HT1080 (cell line): Measurements from ENCODE around the gene TIGD6. TPM values are rescaled to one million over a fixed set of nuclear protein-coding genes. Genes with fewer than 3 reads are reported as not detected.
A peak's percentile ranks its signal among the peaks of the same experiment; 100 is the strongest.
"Not testable (repeated sequence)": the region's sequence is repeated elsewhere in the genome, so short reads cannot be mapped to it uniquely, and the experiment has no call there.

Experiments
- DNase-seq: peaks from one replicate; pipeline ENCODE4 v3.0.0-alpha.2; 2015; ENCODE audit warnings: low read depth
- polyA plus RNA-seq, 2 experiments: library from polyadenylated mRNA; depleted of rRNA; stranded (reverse); fragments of >200 nt; gene quantifications; 2 replicates each; pipeline ENCODE4 v1.2.3, GENCODE V29; 2015
- total RNA-seq: library from RNA; depleted of rRNA; stranded (reverse); fragments of >200 nt; shearing (Covaris generic); gene quantifications from 2 replicates; pipeline ENCODE4 v1.2.3, GENCODE V29; 2014; rRNA removed

The TIGD6 gene
- total RNA-seq, result 3.5 and 4.0 TPM in 2 replicates
- 5.1 and 6.2 TPM in 2 replicates for polyA plus RNA-seq (2015; cell fraction: cytosol; rRNA removed)
- polyA plus RNA-seq (2015; cell fraction: nucleus; rRNA removed), result 5.0 and 7.3 TPM in 2 replicates

DNA sequence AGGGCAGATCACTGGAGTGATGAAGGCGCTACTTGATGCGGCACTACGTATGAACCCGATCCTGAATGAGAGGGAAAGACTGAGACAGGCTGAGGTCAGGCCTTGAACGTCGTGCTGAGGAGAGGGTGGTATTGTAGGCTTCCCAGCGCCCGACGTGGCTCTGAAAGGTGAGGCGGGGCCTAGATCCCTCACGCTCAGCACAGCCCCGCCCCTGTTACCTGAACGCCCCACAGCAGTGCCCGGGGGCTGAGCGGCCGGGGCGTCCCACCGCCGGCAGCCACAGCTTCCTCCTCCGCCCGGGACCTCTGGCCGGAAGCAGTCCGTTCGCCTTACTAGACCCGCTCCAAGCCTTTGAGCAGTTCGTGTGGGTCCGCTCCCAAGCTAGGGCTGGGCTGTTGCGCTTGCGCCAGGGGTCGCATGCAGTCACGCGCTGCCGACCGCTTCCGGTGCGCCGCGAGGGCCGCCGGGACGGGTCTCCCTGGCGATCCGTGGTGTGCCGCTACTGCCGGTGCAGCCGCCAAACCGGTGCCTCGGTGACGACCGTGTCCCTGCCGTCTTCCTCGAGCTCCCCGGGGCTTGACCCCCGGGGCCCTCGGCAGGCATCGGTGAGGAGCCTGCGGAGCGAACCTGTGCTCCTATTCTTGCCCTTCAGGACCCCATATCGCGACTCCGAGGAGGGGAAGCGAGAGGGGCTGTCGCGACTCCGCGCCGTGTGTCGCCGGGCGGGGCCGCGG lies at the start of gene TIGD6, which contains the start of gene HMGXB3:
Gene TIGD6, minus strand, starts transcription at position 399 of the 734 bp plus-strand sequence. CDS start 4,306 bp downstream, outside the sequence.
Gene HMGXB3, plus strand, starts transcription at position 484 of the 734 bp plus-strand sequence. CDS start 4,114 bp downstream, outside the sequence.
- DNase-seq, result peak; percentile 97

DNA sequence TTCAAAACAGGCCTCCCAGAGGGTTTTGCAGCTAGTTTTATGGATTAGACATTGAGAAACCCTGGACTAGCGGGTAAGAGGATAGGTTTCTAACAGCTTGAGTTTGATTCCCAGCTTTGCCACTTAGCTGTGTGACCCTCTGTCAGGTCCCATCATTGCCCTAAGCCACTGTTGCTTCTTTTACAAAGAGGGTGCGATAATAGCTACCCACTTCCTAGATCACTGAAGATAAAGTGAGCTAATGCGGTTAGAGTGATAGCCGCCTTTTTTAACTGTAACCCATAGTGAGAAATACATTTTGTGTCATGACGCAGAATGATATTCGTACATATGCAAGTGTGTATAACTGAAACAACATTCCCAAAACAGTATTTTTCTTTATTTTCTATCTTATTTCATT lies 45.6 kb upstream of the TIGD6 start:
- no peak for DNase-seq

DNA sequence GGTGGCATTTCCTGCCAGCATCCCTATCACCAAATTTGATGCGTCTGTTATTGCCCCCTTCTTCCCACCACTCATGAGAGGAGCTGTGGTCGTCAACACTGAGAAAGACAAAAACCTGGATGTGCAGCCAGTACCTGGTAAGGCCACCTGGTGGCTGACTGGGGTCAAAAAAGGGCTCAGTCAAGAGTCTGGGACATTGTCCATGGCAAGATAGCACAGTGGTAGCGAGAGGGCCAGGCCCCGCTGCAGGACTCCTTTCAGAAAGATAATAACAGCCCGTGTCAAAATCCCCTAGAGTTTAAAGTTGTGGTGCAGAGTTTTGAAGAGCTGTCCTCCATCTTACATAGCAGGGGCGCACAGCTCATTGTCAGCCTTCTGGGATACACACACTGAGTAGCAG lies 45.1 kb upstream of the TIGD6 start:
- no peak for DNase-seq

DNA sequence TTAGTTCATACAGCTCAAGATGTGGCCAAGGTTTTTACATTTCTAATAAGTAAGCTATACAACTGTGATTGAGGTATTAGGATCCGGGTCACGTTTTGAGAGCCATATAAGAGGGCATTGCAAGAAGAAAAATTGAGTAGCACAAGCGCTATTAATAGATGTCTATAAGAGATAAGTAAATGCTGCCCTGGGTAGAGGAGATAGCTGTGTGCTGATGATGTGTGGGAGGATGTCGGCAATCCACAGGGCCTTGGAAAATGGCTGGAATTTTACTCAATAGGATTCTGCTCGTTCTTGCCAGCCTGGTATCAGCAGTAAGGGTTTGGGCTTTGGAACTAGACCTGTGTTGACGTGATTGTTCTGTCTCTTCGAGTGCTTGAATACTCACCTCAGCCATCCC lies 44.3 kb upstream of the TIGD6 start:
- no peak for DNase-seq

DNA sequence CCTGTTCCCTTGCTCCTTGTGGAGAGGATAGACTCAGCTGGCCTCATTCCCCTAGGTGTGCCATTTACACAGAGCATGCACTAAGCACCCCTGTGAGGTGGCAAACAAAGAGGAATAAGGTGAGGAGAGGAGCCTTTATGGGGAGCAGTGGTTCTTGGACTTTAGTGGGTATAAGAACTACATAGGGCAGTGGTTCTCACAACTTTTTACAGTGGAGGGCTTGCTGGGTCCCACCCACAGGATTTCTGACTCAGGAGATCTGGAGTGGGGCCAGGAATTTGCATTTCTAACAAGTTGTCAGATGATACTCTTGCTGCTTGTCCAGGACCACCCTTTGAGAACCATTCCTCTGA lies 43.9 kb upstream of the TIGD6 start:
- peak; percentile 82 for DNase-seq

DNA sequence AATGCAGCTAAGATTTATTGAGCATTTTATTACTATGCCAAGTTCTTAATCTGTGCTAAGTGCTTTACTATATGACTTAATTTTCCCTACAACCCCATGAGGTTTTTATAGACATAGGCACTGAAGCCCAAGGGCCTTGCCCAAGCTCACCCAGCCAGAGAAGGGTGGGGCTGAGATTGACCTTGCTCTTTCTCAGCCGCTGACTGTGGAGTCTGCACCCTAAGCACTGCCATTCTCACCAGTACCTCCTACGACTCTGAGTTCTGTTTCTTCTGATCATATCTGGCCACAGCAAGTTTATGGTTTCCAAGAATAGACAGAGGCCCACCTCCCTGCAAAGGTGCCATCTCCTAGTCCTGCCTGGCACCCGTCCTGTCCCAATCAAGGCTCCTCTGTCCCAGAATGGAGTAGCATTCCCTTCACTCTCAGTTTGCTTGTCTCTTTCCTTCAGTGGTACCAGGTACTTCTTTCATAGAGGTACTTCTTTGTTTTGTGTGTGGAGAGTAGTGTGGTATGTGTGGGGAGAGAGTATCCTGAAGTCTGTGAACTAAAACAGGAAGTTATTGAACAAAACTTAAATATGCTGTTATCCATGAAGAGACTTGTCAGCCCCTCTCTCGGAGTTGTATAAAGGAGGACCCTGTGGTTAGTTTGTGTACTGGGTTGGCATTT lies 43.3 kb upstream of the TIGD6 start:
- no peak for DNase-seq

DNA sequence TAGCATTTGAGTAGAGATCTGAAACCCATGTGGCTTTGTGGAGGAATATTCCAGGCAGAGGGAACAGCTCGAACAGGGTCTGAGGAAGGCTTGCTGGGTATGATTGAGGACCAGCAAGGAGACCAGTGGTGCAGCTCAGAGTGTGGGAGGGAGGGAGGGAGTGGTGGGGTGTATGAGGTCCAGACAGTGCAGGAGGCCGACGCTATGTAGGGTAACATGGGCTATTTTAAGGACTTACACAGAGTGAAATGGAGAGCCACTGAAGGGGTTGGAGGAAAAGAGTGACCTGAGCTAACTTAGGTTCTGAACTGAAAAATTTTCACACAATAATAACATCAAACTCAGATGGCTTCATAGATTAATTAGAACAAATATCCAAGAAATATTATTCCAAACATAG lies 42.0 kb upstream of the TIGD6 start:
- DNase-seq, result no peak

DNA sequence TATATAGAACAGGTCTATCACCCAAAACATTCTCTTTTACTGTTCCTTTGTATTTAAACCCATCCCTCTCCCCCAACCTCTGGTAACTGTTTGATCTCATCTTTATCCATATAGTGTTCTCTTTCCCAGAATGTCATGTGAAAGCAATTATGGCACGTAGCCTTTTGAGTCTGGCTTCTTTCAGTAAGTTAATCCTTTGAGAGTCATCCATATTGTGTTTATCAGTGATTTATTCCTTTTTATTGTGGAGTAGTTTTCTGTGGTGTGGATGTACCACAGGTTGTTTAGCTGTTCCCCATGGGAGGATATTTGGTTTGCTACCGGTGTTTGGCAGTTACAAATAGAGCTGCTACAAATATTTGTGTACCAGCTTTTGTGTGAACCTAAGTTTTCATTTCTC lies 38.1 kb upstream of the TIGD6 start:
- DNase-seq, result no peak

DNA sequence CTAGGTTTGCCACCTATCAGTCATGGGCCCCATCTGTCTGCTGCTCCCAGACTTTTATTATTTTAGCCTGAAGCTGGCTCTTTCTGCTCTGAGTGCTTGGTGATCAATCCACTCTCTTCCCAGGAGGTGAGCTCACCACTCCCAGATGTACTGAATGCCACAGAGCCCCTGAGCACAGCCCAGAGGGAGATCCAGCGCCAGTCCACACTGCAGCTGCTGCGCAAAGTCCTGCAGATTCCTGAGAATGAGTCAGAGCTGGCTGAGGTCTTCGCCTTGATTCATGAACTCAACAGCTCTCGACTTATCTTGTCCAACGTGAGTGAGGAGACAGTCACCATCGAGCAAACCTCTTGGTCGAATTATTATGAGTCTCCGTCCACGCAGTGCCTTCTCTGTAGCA lies 36.1 kb upstream of the TIGD6 start:
- DNase-seq, result peak; percentile 99

DNA sequence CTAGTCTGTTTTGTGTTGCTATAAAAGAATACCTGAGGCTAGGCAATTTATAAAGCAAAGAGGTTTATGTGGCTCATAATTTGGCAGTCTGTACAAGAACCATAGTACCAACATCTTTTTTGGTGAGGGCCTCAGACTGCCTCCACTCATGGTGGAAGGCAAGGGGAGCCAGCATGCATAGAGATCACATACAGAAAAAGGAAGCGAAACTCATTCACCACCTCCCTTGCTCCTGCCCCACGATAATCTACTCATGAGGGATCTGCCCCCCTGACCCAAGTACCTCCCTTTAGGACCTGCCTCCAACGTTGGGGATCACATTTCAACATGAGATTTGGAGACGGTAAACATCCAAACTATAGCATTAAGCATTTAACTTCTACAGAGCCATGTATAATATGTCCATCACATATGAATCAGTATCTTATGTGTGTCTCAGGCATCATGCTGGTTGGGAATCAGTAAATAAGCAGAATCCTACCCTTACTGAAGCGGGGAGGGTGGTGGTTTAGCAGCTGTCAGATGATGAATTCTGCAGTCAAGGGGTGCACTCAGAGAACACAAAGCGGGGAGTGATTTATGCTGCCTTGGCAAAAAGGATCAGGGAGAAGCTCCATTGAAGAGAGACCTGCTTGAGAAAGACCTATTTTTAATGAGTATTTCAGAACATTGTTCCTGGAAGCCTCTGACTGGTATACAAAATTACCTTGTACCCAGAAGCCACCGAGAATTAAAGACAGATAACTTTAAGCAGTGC lies 34.9 kb upstream of the TIGD6 start:
- DNase-seq, result no peak

DNA sequence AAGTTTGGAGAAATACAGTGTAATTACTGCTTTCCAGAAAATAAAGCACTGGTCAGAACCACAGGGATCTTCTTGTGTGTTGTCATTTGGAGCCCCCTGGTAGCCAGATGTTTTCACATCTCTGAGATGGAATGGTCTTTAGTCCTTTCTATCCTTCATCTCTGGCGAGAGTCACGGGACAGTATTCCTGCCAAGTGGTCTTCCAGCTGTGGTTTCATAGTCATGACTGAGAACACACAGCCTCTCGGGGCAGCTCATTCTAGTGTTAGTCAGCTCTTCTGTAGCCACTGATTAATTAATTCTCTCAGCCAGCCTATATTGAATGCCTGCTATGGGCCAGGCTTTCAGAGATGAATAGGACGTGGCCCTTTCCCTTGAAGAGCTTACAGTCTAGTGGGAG lies 34.2 kb upstream of the TIGD6 start:
- peak; percentile 76 for DNase-seq

DNA sequence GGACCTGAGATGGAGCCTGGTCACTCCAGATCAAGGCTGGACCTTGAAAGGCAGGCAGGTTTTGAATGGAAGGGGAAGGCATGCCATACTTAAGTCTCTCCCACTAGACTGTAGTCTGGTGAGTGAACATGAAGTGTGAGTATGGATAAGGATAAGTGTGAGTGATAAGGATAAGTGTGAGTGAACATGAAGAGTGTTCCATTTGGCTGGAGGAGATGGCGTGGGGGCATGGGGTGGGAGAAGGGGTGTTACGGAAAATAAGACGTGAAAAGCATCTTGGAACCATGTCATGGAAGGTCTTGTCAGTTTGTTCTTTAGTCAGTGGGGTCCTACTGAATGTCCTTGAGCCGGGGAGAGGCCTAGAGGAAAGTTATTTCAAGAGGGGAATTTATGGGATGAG lies 32.9 kb upstream of the TIGD6 start:
- DNase-seq, result no peak

DNA sequence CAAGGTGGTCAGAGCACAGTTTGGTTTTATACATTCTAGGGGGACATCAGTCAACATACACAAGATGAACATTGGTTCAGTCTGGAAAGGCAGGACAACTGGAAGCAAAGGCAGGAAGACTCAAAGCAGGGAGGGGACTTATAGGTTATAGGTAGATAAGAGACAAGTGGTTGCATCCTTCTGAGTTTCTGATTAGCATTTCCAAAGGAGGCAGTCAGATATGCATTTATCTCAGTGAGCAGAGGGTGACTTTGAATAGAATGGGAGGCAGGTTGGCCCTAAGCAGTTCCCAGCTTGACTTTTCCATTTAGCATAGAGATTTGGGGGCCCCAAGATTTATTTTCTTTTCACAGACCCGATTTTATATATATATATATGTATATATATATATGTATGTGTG lies 27.6 kb upstream of the TIGD6 start:
- not testable (repeated sequence) for DNase-seq

DNA sequence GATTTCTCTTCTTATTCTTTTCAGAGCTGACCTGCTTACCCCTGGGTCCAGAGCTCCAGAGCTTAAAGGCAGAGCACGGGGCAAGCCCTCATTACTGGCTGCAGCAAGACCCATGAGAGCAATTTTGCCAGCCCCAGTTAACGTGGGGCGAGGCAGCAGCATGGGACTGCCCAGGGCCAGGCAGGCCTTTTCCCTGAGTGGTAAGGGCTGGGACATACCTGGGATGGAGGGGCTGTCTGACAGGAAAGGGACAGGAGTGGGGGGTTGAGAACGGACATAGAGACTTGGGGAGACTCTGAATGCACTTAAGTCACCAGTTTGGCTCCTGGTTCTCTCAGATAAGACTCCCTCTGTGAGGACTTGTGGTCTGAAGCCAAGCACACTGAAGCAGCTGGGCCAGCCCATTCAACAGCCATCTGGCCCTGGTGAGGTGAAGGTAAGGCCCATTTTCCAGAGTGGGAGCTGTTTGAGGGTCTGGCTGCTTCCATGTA lies 26.3 kb upstream of the TIGD6 start:
- no peak for DNase-seq

DNA sequence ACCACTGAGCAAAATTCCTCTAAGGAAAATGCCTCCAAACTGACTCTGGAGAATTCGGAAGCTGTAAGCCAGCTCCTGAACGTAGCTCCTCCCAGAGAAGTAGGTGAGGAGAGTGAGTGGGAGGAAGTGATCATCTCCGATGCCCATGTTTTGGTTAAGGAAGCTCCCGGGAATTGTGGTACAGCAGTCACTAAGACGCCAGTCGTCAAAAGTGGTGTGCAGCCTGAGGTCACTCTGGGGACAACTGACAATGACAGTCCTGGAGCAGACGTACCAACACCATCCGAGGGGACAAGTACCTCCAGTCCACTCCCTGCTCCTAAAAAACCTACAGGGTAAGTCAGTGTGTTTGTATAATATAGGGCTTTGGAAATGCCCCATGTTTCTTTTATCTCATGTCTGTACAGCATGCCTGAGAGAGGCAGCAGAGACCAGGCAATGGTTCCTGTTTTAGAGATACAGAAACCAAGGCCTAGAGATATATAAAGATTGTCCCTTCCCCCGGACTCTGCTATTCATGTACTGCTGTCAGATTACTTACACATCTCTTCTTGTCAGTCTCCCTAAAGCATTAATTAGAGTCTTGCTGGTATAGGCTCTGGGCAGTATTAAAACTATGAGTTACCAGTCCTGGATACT lies 24.0 kb upstream of the TIGD6 start:
- DNase-seq, result no peak

DNA sequence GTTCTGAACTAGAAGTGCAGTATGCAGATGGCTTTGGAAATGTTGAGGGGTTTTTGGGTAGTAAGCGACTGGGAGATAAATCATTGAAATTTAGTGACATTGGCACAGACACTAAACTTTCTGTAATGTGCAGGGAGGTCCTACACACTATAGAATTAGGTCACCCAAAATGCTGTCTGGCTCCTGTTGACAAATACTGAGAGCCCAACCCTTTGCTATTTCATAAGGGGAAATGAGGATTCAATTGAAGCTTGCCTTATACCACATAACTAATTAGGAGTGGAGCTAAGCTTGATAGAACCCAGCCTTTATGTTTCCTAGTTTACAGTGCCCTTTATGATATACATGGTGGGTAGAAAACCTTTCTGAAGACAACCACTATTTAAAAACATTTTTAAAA lies 22.7 kb upstream of the TIGD6 start:
- no peak for DNase-seq

DNA sequence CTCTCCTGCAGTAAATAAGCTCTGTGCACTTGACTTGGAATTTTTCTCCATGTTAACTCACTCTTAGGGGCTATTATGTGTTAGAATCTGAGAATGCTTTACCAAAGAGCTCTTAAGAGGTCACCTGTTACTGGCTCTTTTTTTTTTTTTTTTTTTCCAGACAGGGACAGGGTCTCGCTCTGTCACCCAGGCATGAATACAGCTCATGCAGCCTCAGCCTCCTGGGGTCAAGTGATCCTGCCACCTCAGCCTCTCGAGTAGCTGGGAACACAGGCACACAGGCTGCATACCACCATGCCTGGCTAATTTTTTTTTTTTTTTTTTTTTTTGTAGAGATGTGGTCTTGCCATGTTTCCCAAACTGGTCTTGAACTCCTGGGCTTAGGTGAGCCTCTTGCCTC lies 22.2 kb upstream of the TIGD6 start:
- no peak for DNase-seq

DNA sequence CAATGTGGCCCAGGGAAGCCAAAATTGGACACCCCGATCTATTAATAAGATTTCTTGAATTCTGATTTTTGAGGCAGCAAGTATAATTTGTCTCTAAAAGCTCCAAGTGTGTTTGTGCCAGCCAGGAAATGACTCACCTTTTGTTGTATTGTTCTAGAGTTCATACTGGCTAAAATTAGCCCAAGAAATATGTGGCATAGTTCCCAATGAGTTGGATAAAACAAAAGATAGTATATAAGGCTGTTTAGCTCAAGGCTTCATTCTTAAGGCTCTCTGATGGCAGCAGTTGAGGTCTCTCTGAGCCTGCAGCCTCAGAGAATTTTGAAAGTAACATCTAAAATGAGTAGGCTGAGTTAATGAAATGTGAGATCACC lies 21.7 kb upstream of the TIGD6 start:
- peak; percentile 91 for DNase-seq

DNA sequence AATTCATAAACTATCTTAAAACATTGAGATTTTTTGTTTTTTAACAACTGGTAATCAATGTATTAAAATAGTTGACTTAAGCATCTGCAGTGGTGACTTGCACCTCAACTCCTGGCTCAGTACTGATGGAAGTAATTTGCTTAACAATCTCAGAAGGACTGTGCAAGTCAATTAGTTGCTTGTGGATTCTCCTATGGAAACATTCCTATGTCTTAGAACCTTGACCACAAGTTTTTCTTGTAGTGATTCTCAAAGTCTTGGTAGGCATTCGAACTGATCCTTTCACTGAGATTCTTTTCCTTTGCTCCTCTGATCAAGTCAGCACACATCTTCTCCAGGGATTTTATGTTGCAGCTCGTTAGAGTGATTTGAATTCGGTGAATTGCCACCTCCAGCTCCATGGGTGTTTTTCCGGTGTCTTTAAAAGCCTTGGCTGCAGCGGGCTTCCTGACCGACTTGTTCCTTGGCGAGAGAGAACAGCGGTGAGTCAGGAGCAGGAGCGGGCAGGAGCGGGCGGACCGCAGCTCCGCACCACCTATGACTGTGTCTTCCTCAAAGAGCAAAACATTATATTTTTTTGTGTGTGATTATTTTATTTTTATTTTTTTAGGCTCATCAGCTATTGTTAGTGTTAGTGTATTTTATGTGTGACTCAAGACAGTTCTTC lies 21.2 kb upstream of the TIGD6 start:
- DNase-seq, result peak; percentile 91

DNA sequence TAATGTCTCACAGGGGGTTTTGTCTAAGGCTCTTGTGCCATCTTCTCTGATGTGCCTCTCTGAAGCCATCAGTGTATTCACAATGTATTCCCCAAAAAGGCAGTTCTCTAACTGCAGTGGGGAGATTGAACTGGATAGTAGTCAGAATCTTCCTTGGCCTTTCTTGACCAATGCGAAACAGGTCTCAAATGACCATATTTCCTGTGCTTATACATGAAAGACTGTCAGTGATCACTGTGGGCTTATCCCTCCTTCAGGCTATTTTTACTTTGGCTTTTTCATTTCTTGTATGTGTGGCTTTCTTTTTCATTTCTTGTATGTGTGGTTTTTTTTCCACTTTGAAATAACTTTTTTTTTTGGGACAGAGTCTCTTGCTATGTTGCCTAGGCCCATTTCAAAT lies 19.8 kb upstream of the TIGD6 start:
- no peak for DNase-seq
